ENCODE data around the gene STK39.

- TF ChIP-seq CTCF (IDR thresholded peaks at IDR 0.05; ENCODE audit: low read depth, low read length, poor library complexity, severe bottlenecking) (no peak), EZH2phosphoT487 (IDR thresholded peaks at IDR 0.05; ENCODE audit: borderline replicate concordance, low read length) (no peak)
These were observed 310.0 kb downstream of the STK39 start for GRCh38 chr2:167937403-167937802.
